Esophagus muscularis mucosa (tissue), 4 donors: ENCODE results near the gene PLPPR2. TPM values are rescaled to one million over a fixed set of nuclear protein-coding genes. Genes with fewer than 3 reads are reported as not detected.

Source experiments
- DNase-seq: peaks from one replicate; pipeline ENCODE4 v3.0.0-alpha.2; 2017; ENCODE audit errors: extremely low spot score
- H3K27ac ChIP-seq, 4 donors: fragments of 200-600 bp; sonication (generic); replicated peaks in 1 of 4; 1 replicate in 3 of 4; 2 replicates in 1 of 4; pipeline ENCODE4 v1.5.1; 2016 to 2019; ENCODE audit warnings: mild to moderate bottlenecking in 1 of 4
- H3K27me3 ChIP-seq, 4 donors: fragments of 200-600 bp; sonication (generic); one replicate each; pipeline versions ENCODE4 v1.5.1 to v1.6.0; 2016 to 2019
- H3K36me3 ChIP-seq, 4 donors: fragments of 200-600 bp; sonication (generic); one replicate each; pipeline ENCODE4 v1.5.1; 2016 to 2019
- H3K4me1 ChIP-seq, 4 donors: fragments of 200-600 bp; sonication (generic); one replicate each; pipeline ENCODE4 v1.5.1; 2016 to 2019
- H3K4me3 ChIP-seq, 4 donors: fragments of 200-600 bp; sonication (generic); 1 replicate in 2 of 4; 2 replicates in 2 of 4; pipeline ENCODE4 v1.5.1; 2016 to 2019; ENCODE audit warnings: mild to moderate bottlenecking in 4 of 4, moderate library complexity in 1 of 4
- H3K9me3 ChIP-seq, 4 donors: fragments of 200-600 bp; sonication (generic); 1 replicate in 3 of 4; 2 replicates in 1 of 4; pipeline ENCODE4 v1.5.1; 2016 to 2019
- CTCF ChIP-seq, 3 experiments: fragments of 200-600 bp in 2 of 3; fragments of 450-650 bp in 1 of 3; sonication (generic) in 2 of 3; IDR thresholded peaks; one replicate each; pipeline ENCODE4 v1.5.1; 2017 to 2019; ENCODE audit warnings: antibody characterized with exemption in 3 of 3, mild to moderate bottlenecking in 2 of 3, moderate library complexity in 1 of 3
- EP300 ChIP-seq: sonication (generic); formaldehyde crosslinking; IDR thresholded peaks from one replicate; pipeline ENCODE4 v1.6.1; 2017; ENCODE audit warnings: antibody characterized with exemption
- POLR2A ChIP-seq: fragments of 450-650 bp; IDR thresholded peaks from one replicate; pipeline ENCODE4 v1.6.1; 2017; ENCODE audit warnings: antibody characterized with exemption, moderate library complexity, mild to moderate bottlenecking, low read depth
- POLR2AphosphoS5 ChIP-seq, 2 donors: sonication (generic); formaldehyde crosslinking; IDR thresholded peaks; one replicate each; pipeline ENCODE4 v1.6.1; 2017; ENCODE audit warnings: antibody characterized with exemption in 2 of 2
- WGBS: methylation state at CpG from one replicate; pipeline ENCODE4 v1.1.5; 2018; 5-methylcytosine and 5-hydroxymethylcytosine counted together
- intact Hi-C: fragments of 100-400 bp; cut with DNase I; formaldehyde crosslinking; loops from one replicate; pipeline ENCODE4 v1.15.1; 2023
- total RNA-seq, 4 donors: library from RNA; depleted of rRNA; stranded (reverse); fragments of >200 nt; gene quantifications; one replicate each; pipeline versions ENCODE4 v1.1.0 to v1.2.1, GENCODE V29; 2016

PLPPR2 gene
- total RNA-seq, 4 donors from 2014 or later: 32.0 to 49.8 (median 37.5) TPM

DNA sequence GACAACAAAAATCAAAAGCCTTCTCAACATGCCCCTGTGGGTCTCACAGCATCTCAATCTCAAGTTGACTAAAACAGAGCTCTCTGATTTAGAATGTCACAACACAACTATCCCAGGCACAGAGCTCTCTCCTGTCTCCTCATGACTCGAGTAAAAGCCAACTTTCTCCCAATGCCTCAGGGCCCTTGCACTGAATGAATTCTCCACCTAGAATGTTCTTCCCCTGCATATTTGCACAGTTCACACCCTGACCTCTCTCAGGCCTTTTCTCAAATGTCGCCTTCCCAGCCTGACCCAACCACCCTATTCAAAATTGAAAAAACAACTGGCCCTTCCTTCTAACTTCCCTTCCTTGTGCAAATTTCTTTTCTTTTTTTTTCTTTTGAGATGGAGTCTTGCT lies 15.5 kb downstream of the PLPPR2 start:
- WGBS: 88% methylated on average over 2 of the region's 2 CpGs
- H3K9me3 ChIP-seq: no peaks in the 10 kb centered on the region
- DNase-seq: no peak
- peaks cover 0 to 23% (median 18%) of the 10 kb centered on the region in 4 donors for H3K36me3 ChIP-seq
- H3K4me3 ChIP-seq: no peak overlapping the region
- intact Hi-C loops: no loop called here
- peaks cover 12 to 18% (median 14%) of the 10 kb centered on the region in 4 donors for H3K4me1 ChIP-seq
- TF ChIP-seq POLR2AphosphoS5 (IDR thresholded peaks at IDR 0.05): no peak
- TF ChIP-seq POLR2A: no peak
- H3K27me3 ChIP-seq: no peaks in the 10 kb centered on the region
- no peak overlapping the region for H3K27ac ChIP-seq

DNA sequence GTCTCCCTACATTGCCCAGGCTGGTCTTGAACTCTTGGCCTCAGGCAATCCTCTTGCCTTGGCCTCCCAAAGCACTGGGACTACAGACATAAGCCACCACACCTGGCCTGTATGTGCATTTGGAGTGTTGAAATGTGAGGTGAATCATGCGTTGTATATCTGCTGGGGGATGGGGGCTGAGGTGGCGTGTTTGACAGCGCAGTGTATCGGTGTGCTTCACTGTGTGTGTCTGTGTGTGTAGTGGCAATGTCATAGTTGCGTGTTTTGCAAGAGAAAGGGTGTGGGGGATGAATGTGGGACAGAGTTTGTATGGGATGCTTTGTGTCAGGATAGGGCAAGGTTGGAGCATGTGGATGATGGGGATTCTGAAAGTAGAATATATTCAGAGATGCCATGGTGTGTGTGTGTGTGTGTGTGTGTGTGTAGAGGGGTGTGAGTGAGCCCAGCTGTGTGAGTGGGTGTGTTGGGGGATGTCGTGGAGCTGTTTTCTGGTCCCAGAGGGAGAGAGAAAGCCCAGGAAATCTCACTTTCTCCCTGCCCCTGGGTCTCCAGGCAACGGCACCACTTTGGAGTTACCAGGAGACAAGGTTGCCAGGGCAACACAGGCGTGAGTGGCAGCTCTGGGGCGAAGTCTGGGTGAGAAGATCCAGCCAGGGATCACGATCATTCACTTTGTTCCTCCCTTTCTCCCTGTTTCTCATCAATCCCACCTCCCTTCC lies 18.1 kb downstream of the PLPPR2 start:
- Histone ChIP-seq H3K4me1 (peaks cover 29 to 42% (median 40%) of the 10 kb centered on the region in 4 donors), H3K4me3 (no peak overlapping the region), H3K9me3 (no peaks in the 10 kb centered on the region), H3K27ac (no peak overlapping the region), H3K27me3 (no peaks in the 10 kb centered on the region), H3K36me3 (peaks cover 0 to 14% (median 12%) of the 10 kb centered on the region in 4 donors)
- no peak for DNase-seq
- WGBS: 42% methylated on average over 10 of the region's 10 CpGs
- intact Hi-C loops: no loop called here
- TF ChIP-seq POLR2A (no peak), CTCF (IDR thresholded peaks at IDR 0.05) (no peak)

DNA sequence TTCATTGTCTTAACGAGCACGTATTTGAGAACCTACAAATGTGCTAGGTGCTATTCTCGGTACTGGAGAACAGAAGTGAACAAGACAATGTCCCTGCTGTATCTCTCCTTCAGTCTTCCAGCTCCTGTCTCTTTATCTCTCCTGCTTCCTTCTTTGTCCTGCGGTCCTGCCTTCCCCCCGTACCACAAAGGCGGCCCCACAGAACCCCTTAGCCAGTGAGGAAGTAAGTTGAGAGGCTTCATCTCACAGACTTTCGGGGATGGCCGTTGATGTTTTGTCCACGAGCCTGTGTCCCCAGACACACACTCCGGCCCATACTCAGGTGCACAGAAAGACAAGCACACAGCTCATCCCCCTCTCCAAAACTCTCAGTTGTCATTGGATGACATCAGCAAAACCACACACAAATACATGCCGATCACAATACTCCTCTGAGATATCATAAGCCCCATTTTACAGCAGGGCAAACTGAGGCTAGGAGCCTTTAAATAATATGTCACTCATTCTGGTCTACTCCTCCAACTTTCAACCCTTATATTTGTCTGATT lies 18.7 kb downstream of the PLPPR2 start:
- intact Hi-C loops: no loop called here
- peaks cover 0 to 19% (median 11%) of the 10 kb centered on the region in 4 donors for H3K36me3 ChIP-seq
- TF ChIP-seq EP300 (no peak), POLR2AphosphoS5 (IDR thresholded peaks at IDR 0.05) (no peak), POLR2A (no peak), CTCF (IDR thresholded peaks at IDR 0.05) (no peak)
- H3K27ac ChIP-seq: peak overlapping the region; percentile 84 to 95 (median 90)
- no peaks in the 10 kb centered on the region for H3K27me3 ChIP-seq
- H3K9me3 ChIP-seq: no peaks in the 10 kb centered on the region
- H3K4me3 ChIP-seq: peak overlapping the region; percentile 59 to 78 (median 66)
- 28% methylated on average over 10 of the region's 11 CpGs for WGBS
- DNase-seq: no peak
- peaks cover 29 to 45% (median 44%) of the 10 kb centered on the region in 4 donors for H3K4me1 ChIP-seq

DNA sequence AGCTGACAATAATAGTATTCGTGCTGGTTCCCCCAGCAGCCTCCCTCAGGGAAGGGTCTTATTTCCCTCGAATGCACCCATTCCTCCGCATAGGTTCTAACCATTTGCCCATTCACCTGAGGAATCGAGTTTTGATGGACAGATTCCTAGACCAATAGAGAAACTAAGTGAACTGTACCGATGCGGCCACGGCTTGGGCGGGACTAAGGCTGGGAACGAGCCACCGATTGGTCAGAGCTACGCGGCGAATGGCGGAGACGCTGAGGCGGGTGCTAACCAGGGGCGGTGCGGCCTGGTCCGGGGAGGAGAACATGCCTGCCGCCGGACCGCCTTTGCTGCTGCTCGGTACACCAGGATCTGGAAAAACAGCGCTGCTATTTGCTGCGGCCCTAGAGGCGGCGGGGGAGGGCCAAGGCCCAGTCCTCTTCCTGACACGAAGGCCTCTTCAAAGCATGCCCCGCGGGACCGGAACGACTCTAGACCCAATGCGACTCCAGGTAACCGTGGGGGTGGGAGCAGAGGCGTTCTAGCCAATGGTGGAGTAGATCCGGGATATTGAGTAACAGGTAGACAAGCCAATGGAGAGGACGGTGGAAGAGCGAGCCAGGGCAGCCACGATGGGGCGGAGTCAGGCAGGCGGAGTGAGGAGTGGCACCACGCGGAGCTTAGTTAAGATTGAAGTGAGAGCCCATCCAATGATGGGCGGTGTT lies 19.4 kb downstream of the PLPPR2 start, which contains the start of gene SWSAP1:
SWSAP1 (plus strand) TSS at position 234 of the 710 bp plus-strand sequence; CDS start at position 249, 15 bp downstream.
- TF ChIP-seq CTCF (IDR thresholded peaks at IDR 0.05): peak in 1 of 3 experiments; percentile 16
- TF ChIP-seq EP300: no peak
- TF ChIP-seq POLR2AphosphoS5 (IDR thresholded peaks at IDR 0.05): peak; percentile 60 to 76
- TF ChIP-seq POLR2A: no peak
- Histone ChIP-seq H3K36me3 (peaks cover 0 to 13% (median 8%) of the 10 kb centered on the region in 4 donors), H3K4me3 (peak within 1 kb of the TSS; percentile 59 to 78 (median 66)), H3K9me3 (no peaks in the 10 kb centered on the region), H3K27ac (peak within 1 kb of the TSS; percentile 84 to 95 (median 90)), H3K4me1 (peaks cover 29 to 45% (median 44%) of the 10 kb centered on the region in 4 donors), H3K27me3 (no peaks in the 10 kb centered on the region)
- intact Hi-C loops: no loop called here
- DNase-seq: peak; percentile 99
- 0% methylated on average over 42 of the region's 44 CpGs for WGBS
